Activated CD4-positive, alpha-beta memory T cell treated with anti-CD3 and anti-CD28 coated beads, Interleukin-2, amount 10 ng/mL, durations not matched to agents 7 days and 5 days (primary cell): ENCODE data around the gene ARL4D. TPM values are rescaled to one million over a fixed set of nuclear protein-coding genes. Genes with fewer than 3 reads are reported as not detected.
"Not testable (repeated sequence)": the region's sequence is repeated elsewhere in the genome, so short reads cannot be mapped to it uniquely, and the experiment has no call there.

Source experiments
- CTCF ChIA-PET: fragments of 350-600 bp; sonication (Branson Sonifier 250); formaldehyde crosslinking; loops from one replicate; lab custom pipeline; 2021; ENCODE audit warnings: antibody characterized with exemption, inconsistent platforms; lab: Charles Lee
- POLR2A ChIA-PET: fragments of 350-600 bp; sonication (Branson Sonifier 250); formaldehyde crosslinking; loops from one replicate; lab custom pipeline; 2021; ENCODE audit warnings: antibody characterized with exemption; lab: Charles Lee
- DNase-seq: peaks from one replicate; pipeline ENCODE4 v3.0.0-alpha.2; 2020
- H3K27ac Mint-ChIP-seq: one replicate; pipeline ENCODE4 v1.8.0; 2021; ENCODE audit warnings: mild to moderate bottlenecking, mixed read lengths
- H3K27me3 Mint-ChIP-seq: one replicate; pipeline ENCODE4 v1.8.0; 2021; ENCODE audit warnings: mixed read lengths
- H3K36me3 Mint-ChIP-seq: one replicate; pipeline ENCODE4 v1.8.0; 2021; ENCODE audit warnings: low read depth, mixed read lengths
- H3K4me1 Mint-ChIP-seq: one replicate; pipeline ENCODE4 v1.8.0; 2021; ENCODE audit warnings: mixed read lengths
- H3K4me3 Mint-ChIP-seq: one replicate; pipeline ENCODE4 v1.8.0; 2021; ENCODE audit warnings: mild to moderate bottlenecking, mixed read lengths
- H3K9me3 Mint-ChIP-seq: one replicate; pipeline ENCODE4 v1.8.0; 2021; ENCODE audit warnings: mixed read lengths
- total RNA-seq, 2 experiments: library from RNA; stranded (reverse); gene quantifications; one replicate each; pipeline ENCODE4 v1.2.3, GENCODE V29; 2021

Gene ARL4D
- total RNA-seq, 2 experiments from 2014 or later = 5.5 to 6.4 TPM

DNA sequence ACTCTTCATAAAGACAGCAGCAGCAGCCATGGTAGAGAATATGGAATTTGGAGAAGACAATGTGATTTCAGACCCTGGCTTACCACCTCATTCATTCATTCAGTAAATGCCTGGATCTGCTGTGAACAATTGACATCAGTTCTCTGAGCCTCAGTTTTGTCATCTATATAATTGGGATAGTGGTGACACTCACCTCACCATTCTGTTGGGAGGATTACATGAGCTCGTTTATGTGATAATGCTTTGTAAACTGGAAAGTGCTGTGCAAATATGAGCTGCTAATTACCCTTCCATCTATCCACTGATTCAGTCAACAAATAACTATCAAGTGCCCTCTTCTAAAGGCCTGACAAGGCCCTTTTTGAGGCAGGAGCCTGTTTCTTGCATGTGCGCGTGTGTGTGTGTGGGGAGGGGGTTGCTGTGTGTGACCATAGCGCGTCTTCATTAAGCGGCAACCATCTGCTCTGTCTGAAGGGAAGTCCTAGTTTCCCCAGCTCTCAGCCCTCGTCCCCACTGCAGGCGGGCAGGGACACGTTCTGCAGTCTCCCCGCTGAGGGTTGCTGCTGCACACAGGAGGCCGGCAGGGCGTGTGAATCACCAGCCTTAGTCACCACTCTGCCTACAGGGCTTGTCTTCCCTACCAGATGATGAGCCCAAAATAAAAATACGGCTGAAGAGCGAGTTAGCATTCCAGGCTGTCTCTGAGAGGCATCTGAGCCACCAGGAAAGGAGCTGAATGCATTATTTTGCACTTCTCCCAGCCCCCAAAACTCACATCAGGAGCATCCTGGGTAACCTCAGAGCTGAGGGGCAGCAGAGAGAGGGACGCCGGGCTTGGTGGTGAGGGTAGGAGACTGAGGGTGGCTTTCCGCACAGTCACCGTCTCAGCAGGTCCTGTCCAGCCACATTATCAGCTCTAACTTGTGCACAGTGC is 19.9 kb downstream of the ARL4D start:
- CTCF ChIA-PET = no interaction called here
- no peak overlapping the region for H3K4me3 Mint-ChIP-seq
- H3K36me3 Mint-ChIP-seq = no peaks in the 10 kb centered on the region
- POLR2A ChIA-PET = interaction anchor here (0.5 kb wide), 1 partner anchor 31 kb away, joined by 3 read pairs; no protein-coding TSS in a partner anchor
- H3K9me3 Mint-ChIP-seq = no peaks in the 10 kb centered on the region
- H3K27ac Mint-ChIP-seq = no peak overlapping the region
- H3K27me3 Mint-ChIP-seq = peaks cover 26% of the 10 kb centered on the region
- no peaks in the 10 kb centered on the region for H3K4me1 Mint-ChIP-seq
- no peak for DNase-seq

DNA sequence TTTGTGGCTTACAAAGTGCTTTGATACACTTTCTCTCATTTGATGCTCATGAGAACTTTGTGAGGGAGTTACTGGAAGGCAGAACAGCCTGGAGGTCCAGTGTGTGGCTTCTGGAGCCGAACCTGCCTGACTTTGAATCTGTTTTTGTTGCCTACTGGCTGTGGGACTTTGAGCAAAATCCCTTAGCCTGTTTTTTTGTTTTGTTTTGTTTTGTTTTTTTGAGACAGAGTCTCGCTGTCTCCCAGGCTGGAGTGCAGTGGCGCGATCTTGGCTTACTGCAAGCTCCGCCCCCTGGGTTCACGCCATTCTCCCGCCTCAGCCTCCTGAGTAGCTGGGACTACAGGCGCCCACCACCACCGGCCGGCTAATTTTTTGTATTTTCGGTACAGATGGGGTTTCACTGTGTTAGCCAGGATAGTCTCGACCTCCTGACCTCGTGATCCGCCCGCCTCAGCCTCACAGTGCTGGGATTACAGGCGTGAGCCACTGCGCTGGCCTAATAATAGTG is 20.6 kb downstream of the ARL4D start:
- H3K27ac Mint-ChIP-seq, H3K36me3 Mint-ChIP-seq, H3K9me3 Mint-ChIP-seq, POLR2A ChIA-PET, H3K4me3 Mint-ChIP-seq, DNase-seq, CTCF ChIA-PET, H3K4me1 Mint-ChIP-seq: not testable (repeated sequence)
- peaks cover 27% of the 10 kb centered on the region for H3K27me3 Mint-ChIP-seq

DNA sequence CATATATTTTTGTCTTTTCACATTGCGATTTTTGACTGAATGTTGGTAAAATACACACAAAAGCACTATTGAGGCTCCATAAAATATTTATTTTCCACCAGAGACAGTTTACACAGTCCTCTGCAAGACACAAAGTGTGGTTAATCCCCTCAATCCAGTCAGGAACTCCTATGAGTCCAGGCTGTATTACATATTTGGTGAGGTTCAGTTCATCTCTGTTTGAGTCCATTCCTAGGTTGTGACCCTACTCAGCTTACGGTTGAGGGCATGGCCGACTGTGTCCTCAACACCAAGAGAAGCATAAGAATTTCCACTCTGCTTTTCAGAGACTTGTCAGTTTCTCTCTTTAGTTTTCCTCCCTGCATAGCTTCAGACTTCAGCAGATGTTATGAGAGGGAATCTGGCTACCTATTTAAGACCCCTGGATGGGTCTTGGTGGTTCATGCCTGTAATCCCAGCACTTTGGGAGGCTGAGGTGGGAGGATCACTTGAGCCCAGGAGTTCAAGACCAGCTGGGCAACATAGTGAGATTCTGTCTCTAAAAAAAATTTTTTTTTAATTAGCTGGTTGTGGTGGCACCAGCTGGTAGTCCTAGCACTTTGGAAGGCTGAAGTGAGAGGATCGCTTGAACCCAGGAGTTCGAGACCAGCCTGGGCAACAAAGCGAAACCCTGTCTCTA is 25.1 kb downstream of the ARL4D start:
- Mint-ChIP-seq H3K4me1 (no peaks in the 10 kb centered on the region), H3K9me3 (no peaks in the 10 kb centered on the region), H3K27ac (no peak overlapping the region), H3K36me3 (no peaks in the 10 kb centered on the region), H3K4me3 (no peak overlapping the region), H3K27me3 (peaks cover 8% of the 10 kb centered on the region)
- no peak for DNase-seq
- POLR2A ChIA-PET = interaction anchor here (1.2 to 1.3 kb wide), 2 partner anchors 56 to 60 kb away, joined by 3 to 4 read pairs; partner anchors contain the start of gene DHX8
- CTCF ChIA-PET = interaction anchor here (0.7 to 2.8 kb wide), 2 partner anchors 60 to 90 kb away, joined by 3 to 13 read pairs; partner anchors contain the start of gene DHX8

DNA sequence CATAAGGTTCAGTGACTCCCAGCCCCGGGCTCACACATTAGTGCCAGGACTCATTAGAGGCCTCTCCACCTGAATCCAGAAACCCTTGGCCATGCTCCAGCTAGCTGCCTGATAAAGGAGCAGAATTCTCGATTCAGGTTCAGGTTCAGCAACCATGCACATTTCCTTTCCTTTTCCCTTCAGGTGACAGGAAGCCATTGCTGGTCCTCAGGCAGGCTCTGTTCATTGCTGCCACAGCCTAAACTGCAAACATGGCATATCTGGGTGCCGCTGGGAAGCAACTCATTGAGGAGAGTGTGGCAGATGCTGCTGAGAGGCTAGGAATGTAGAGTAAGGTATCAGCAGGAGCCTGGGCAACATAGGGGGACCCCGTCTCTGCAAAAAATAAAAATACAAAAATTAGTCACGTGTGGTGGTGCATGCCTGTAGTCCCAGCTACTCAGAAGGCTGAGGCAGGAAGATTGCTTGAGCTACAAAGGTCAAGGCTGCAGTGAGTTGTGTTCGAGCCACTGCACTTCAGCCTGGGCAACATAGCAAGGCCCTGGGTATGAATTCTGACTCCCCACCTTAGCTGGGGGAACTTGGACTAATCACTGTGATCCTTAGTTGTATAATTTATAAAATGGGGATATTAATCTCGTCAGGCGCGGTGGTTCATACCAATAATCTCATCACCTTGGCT is 28.7 kb downstream of the ARL4D start:
- H3K27ac Mint-ChIP-seq = no peak overlapping the region
- H3K4me1 Mint-ChIP-seq = no peaks in the 10 kb centered on the region
- H3K4me3 Mint-ChIP-seq = no peak overlapping the region
- H3K36me3 Mint-ChIP-seq = no peaks in the 10 kb centered on the region
- POLR2A ChIA-PET = no interaction called here
- H3K9me3 Mint-ChIP-seq = no peaks in the 10 kb centered on the region
- peaks cover 19% of the 10 kb centered on the region for H3K27me3 Mint-ChIP-seq
- CTCF ChIA-PET = interaction anchor here (1.3 to 1.8 kb wide), 3 partner anchors 10 to 34 kb away, joined by 3 to 9 read pairs (median 5); no protein-coding TSS in a partner anchor
- no peak for DNase-seq

DNA sequence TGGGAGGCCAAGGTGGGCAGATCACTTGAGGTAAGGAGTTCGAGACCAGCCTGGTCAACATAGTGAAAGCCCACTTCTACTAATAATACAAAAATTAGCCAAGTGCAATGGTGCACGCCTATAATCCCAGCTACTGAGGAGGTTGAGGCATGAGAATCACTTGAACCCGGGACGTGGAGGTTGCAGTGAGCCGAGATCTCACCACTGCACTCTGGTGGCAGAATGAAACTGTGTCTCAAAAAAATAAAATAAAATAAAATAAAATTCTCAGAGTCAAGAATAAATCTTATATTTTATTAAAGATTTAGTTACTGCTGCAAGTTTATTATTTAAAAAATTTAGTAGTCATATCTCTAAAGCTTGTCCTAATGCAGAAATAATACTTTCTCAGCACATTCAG is 29.7 kb downstream of the ARL4D start:
- Mint-ChIP-seq H3K27ac (no peak overlapping the region), H3K9me3 (no peaks in the 10 kb centered on the region), H3K4me1 (no peaks in the 10 kb centered on the region), H3K4me3 (no peak overlapping the region), H3K27me3 (peaks cover 19% of the 10 kb centered on the region), H3K36me3 (no peaks in the 10 kb centered on the region)
- DNase-seq = no peak
- CTCF ChIA-PET = interaction anchor here (0.7 to 1.8 kb wide), 6 partner anchors 11 to 40 kb away, joined by 3 to 9 read pairs (median 4); partner anchors contain the start of gene ARL4D
- POLR2A ChIA-PET = no interaction called here

DNA sequence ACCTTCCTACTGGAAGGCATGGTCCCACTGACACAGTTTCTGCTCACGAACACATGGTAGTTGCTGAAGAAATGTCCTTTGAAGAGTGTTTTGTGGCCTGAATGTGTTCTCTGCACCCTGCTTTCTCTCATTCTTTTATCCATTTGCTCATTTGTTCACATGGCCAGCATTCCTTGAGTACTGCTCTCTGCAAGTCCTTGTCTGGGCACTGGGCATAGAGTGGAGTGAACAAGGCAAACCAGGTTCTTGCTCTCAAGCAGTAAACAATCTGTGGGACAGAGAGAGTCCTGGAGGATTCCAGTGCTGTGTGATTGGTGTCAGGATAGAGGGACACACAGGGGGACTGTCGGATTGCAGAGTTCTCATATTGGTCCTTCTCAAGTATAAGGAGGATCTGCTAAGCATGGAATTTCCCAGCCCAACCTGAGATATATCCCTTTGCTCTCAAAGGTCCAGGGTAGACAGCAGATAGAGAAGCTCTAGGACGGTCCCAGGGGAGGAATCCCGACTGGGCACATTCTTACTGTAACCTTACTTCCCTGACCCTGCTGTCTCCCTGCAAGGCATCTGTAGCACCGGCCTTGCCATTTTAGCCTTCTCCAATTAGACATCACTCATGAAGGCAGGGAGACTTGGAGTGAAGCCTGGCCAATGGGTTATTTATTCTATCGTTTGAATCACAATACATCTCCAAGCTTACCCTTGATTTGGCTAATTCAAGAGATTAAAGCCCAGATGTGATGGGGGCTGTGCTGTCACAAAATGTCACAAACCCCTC is 32.3 kb downstream of the ARL4D start:
- ChIA-PET POLR2A (interaction anchor here (1.6 kb wide), 1 partner anchor 63 kb away, joined by 6 read pairs; no protein-coding TSS in a partner anchor), CTCF (no interaction called here)
- no peaks in the 10 kb centered on the region for H3K36me3 Mint-ChIP-seq
- H3K27me3 Mint-ChIP-seq = peaks cover 26% of the 10 kb centered on the region
- H3K9me3 Mint-ChIP-seq = no peaks in the 10 kb centered on the region
- no peaks in the 10 kb centered on the region for H3K4me1 Mint-ChIP-seq
- no peak overlapping the region for H3K27ac Mint-ChIP-seq
- DNase-seq = no peak
- no peak overlapping the region for H3K4me3 Mint-ChIP-seq

DNA sequence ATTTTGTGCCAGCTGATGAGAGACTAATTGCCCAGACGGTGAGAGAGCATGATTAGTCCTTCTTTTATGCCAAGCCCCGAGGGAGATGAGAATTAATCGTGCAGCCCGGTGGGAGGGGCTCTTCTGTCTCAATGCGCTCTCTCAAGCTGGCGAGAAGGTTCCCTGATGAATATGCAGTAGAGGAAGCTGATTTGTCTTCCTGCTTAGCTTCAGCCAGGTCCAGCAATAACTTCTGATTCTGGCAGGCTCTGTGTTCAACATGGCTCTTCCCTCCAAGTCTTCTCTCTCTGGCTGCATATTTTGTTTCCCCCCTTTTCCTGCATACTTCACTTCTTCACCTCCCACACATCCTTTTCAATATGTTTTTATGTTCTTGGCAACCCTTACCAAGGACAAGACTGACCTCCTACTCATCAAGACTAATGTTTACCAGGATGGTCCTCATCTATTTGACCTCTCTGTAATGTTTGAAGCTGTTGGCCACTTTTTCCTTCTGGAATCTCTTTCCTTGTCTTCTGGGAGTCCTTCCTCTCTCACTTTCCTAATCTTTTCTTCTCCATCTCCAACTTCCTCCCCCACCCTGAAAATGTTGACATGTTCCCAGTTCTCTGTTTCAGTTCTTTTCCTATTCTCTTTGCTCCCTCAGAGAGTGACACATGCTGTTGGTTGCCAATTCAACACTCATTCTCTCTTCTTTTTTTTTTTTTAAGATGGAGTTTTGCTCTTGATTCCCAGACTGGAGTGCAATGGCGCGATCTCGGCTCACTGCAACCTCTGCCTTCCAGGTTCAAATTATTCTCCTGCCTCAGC is 33.1 kb downstream of the ARL4D start:
- Mint-ChIP-seq H3K4me3 (no peak overlapping the region), H3K9me3 (no peaks in the 10 kb centered on the region), H3K27ac (no peak overlapping the region), H3K4me1 (no peaks in the 10 kb centered on the region), H3K36me3 (no peaks in the 10 kb centered on the region), H3K27me3 (peaks cover 26% of the 10 kb centered on the region)
- CTCF ChIA-PET = no interaction called here
- no peak for DNase-seq
- POLR2A ChIA-PET = no interaction called here

DNA sequence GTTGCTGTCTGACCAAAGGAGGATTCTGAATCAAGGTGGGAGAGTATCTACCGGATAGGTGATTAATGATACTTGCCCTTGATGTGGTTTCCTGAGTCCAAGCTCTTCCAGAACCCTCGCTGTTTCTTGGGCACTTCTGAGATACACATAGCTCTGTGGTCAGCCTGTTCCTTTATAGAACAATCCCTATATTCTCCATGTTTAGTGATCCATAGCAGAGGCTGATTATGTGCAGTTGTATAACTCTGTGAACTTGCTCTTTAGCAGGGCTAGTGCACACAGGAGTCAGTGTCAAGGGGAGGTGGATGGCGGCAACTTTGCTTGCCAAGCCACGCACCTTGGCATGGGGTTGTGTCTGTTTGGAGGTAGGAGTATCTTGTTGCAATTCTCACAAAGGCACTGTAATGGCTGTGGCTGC is 36.1 kb downstream of the ARL4D start:
- no peaks in the 10 kb centered on the region for H3K36me3 Mint-ChIP-seq
- H3K27ac Mint-ChIP-seq = no peak overlapping the region
- DNase-seq = no peak
- ChIA-PET CTCF (interaction anchor here (1.6 kb wide), 1 partner anchor 49 kb away, joined by 4 read pairs; the partner anchor contains the start of gene DHX8), POLR2A (no interaction called here)
- no peaks in the 10 kb centered on the region for H3K9me3 Mint-ChIP-seq
- no peak overlapping the region for H3K4me3 Mint-ChIP-seq
- no peaks in the 10 kb centered on the region for H3K4me1 Mint-ChIP-seq
- peaks cover 26% of the 10 kb centered on the region for H3K27me3 Mint-ChIP-seq

DNA sequence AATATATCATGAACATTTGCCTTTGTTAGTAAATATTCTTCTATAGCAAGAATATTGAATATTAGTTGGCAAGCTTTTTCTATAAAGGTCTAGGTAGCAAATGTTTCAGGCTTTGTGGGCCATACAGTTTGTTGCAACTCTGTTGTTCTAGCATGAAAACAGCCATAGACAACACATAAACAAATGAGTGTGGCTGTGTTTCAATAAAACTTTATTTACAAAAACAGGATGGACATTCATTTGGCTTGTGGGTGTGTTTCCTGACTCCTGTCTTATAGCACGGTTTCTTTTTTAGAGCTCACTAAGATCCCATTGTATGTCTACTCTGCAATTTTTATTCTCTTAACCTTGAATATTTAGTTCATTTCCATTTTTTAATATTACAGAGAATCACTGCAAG is 39.0 kb downstream of the ARL4D start:
- Mint-ChIP-seq H3K27ac (no peak overlapping the region), H3K9me3 (no peaks in the 10 kb centered on the region), H3K4me1 (no peaks in the 10 kb centered on the region), H3K27me3 (peaks cover 15% of the 10 kb centered on the region), H3K4me3 (no peak overlapping the region), H3K36me3 (no peaks in the 10 kb centered on the region)
- no peak for DNase-seq
- ChIA-PET POLR2A (interaction anchor here (1.4 kb wide), 1 partner anchor 69 kb away, joined by 3 read pairs; no protein-coding TSS in a partner anchor), CTCF (no interaction called here)

DNA sequence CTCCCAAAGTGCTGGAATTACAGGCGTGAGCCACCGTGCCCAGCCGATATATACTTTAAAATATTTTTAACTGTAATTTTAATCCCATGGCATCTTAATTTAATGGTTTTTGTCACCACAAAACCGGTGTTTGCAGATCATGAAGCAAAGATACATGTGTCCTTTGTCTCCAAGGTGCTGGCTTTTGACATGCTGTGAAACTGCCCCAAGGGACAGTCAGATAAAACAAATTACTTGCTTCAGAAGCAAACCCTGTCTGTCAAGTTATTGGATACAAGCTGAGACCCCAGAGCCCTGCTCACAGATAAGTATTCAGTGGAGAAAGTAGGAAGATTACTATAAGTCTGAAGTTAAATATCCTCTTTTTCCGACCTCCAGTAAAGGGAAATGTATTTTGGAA is 39.8 kb downstream of the ARL4D start:
- no peaks in the 10 kb centered on the region for H3K4me1 Mint-ChIP-seq
- H3K27ac Mint-ChIP-seq = no peak overlapping the region
- no peaks in the 10 kb centered on the region for H3K9me3 Mint-ChIP-seq
- H3K36me3 Mint-ChIP-seq = no peaks in the 10 kb centered on the region
- H3K4me3 Mint-ChIP-seq = no peak overlapping the region
- ChIA-PET CTCF (no interaction called here), POLR2A (no interaction called here)
- DNase-seq = no peak
- peaks cover 14% of the 10 kb centered on the region for H3K27me3 Mint-ChIP-seq

DNA sequence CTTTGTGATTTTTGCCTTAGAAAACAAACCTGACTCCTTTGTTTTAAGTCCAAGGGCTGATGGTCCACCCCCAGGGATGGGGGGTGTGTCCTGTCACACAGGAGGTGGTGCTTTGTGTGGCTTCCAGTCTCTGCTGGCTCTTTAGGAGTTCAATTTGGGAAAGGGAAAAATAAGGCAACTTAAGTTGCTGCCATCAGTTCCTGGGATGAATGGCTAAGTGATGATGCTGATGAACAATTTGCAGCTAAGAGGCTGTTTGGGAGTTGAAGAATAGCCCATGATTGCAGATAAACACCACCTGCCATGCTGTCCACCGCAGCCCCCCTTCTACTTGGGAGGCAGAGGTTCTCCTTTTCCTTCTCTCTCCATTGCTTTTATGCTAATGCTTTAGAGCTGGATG is 40.2 kb downstream of the ARL4D start:
- Mint-ChIP-seq H3K4me1 (no peaks in the 10 kb centered on the region), H3K9me3 (no peaks in the 10 kb centered on the region), H3K4me3 (no peak overlapping the region), H3K27ac (no peak overlapping the region), H3K27me3 (peaks cover 14% of the 10 kb centered on the region), H3K36me3 (no peaks in the 10 kb centered on the region)
- ChIA-PET CTCF (no interaction called here), POLR2A (no interaction called here)
- DNase-seq = no peak
